HepG2 (cell line): Measurements from ENCODE around the gene GHRH. TPM values are rescaled to one million over a fixed set of nuclear protein-coding genes. Genes with fewer than 3 reads are reported as not detected.
A peak's percentile ranks its signal among the peaks of the same experiment; 100 is the strongest.

Experiments
- BRD4 ChIP-seq: sonication (generic); formaldehyde crosslinking; IDR thresholded peaks from 2 replicates; pipeline ENCODE4 v1.4.0; 2020; ENCODE audit warnings: missing genetic modification reagents
- CHCHD3 ChIP-seq: sonication (generic); formaldehyde crosslinking; IDR thresholded peaks from 2 replicates; pipeline ENCODE4 v1.8.0; 2022; ENCODE audit warnings: mild to moderate bottlenecking, missing genetic modification reagents, moderate library complexity
- GTF3A ChIP-seq: sonication (generic); formaldehyde crosslinking; conservative IDR thresholded peaks from 2 replicates; pipeline ENCODE4 v1.4.0; 2020; ENCODE audit warnings: mild to moderate bottlenecking, missing genetic modification reagents
- HDAC1 ChIP-seq: sonication (generic); formaldehyde crosslinking; IDR thresholded peaks from 2 replicates; pipeline ENCODE4 v1.5.1; 2020; ENCODE audit warnings: mild to moderate bottlenecking, missing genetic modification reagents
- JUNB ChIP-seq: sonication (generic); formaldehyde crosslinking; IDR thresholded peaks from 2 replicates; pipeline ENCODE4 v1.8.0; 2022; ENCODE audit warnings: missing genetic modification reagents, mild to moderate bottlenecking, borderline replicate concordance
- NFKB2 ChIP-seq: sonication (generic); formaldehyde crosslinking; IDR thresholded peaks from 2 replicates; pipeline ENCODE4 v1.4.0; 2020; ENCODE audit warnings: missing genetic modification reagents, borderline replicate concordance
- ZBTB20 ChIP-seq: sonication (generic); formaldehyde crosslinking; IDR thresholded peaks from 2 replicates; pipeline ENCODE4 v1.8.1; 2023; ENCODE audit warnings: missing genetic modification reagents, low read depth, mild to moderate bottlenecking, borderline replicate concordance
- ZMAT3 ChIP-seq: sonication (generic); formaldehyde crosslinking; conservative IDR thresholded peaks from 2 replicates; pipeline ENCODE4 v1.7.0; 2021; ENCODE audit warnings: missing genetic modification reagents
- ZNF205 ChIP-seq: IDR thresholded peaks from 2 replicates; pipeline ENCODE4 v1.6.1; 2018; ENCODE audit warnings: missing biosample characterization, missing genetic modification reagents
- ZNF556 ChIP-seq: sonication (generic); formaldehyde crosslinking; IDR thresholded peaks from 2 replicates; pipeline ENCODE4 v1.4.0; 2020; ENCODE audit warnings: mild to moderate bottlenecking, missing genetic modification reagents, borderline replicate concordance
- ZNF724P ChIP-seq: sonication (generic); formaldehyde crosslinking; IDR thresholded peaks from 2 replicates; pipeline ENCODE4 v1.8.0; 2022; ENCODE audit warnings: missing genetic modification reagents, borderline replicate concordance
- ZNF776 ChIP-seq: sonication (generic); formaldehyde crosslinking; IDR thresholded peaks from 2 replicates; pipeline ENCODE4 v1.4.0; 2020; ENCODE audit warnings: mild to moderate bottlenecking, missing genetic modification reagents
- ZNF780A ChIP-seq: sonication (generic); formaldehyde crosslinking; IDR thresholded peaks from 2 replicates; pipeline ENCODE4 v1.8.0; 2022; ENCODE audit warnings: mild to moderate bottlenecking, missing genetic modification reagents, moderate library complexity
- polyA plus RNA-seq, 8 experiments: library from polyadenylated mRNA; depleted of rRNA in 3 of 8; stranded (reverse) in 7 of 8; unstranded in 1 of 8; fragments of >200 nt; fragmentation: Illumina TruSeq in 4 of 8; extraction: Trizol in 4 of 8; gene quantifications; 2 replicates each; pipeline versions ENCODE4 v1.2.1 to v1.2.3, GENCODE V29; 2011 to 2016; ENCODE audit warnings: low read depth in 4 of 8, missing spikeins in 1 of 8, mixed read lengths in 1 of 8; ENCODE audit not compliant: insufficient read depth in 1 of 8
- total RNA-seq, 5 experiments: library from RNA; depleted of rRNA; stranded (reverse); fragments of >200 nt; fragmentation: Illumina TruSeq; extraction: Trizol; gene quantifications; 2 replicates each; pipeline ENCODE4 v1.2.3, GENCODE V29; 2016; ENCODE audit warnings: low read depth in 1 of 5
- TF ChIP-seq, protein P1 (sequence below): IDR thresholded peaks from 2 replicates; pipeline ENCODE4 v1.6.1; 2016; ENCODE audit warnings: low read depth, missing genetic modification reagents, missing compliant biosample characterization
- TF ChIP-seq, protein P2 (sequence below): sonication (generic); formaldehyde crosslinking; IDR thresholded peaks from 2 replicates; pipeline ENCODE4 v1.4.0; 2020; ENCODE audit warnings: missing genetic modification reagents
- TF ChIP-seq, protein P3 (sequence below): sonication (generic); formaldehyde crosslinking; conservative IDR thresholded peaks from 2 replicates; pipeline ENCODE4 v1.4.0; 2020; ENCODE audit warnings: mild to moderate bottlenecking, missing genetic modification reagents, moderate library complexity
- TF ChIP-seq, protein P4 (sequence below): sonication (generic); formaldehyde crosslinking; IDR thresholded peaks from 2 replicates; pipeline ENCODE4 v1.5.0; 2020; ENCODE audit warnings: missing genetic modification reagents, mild to moderate bottlenecking, borderline replicate concordance

The GHRH gene
- total and polyA plus RNA-seq, 2 of the 13 experiments (the other 11 are each of a cell fraction or from before 2014, with no cell fraction given) = not detected

DNA sequence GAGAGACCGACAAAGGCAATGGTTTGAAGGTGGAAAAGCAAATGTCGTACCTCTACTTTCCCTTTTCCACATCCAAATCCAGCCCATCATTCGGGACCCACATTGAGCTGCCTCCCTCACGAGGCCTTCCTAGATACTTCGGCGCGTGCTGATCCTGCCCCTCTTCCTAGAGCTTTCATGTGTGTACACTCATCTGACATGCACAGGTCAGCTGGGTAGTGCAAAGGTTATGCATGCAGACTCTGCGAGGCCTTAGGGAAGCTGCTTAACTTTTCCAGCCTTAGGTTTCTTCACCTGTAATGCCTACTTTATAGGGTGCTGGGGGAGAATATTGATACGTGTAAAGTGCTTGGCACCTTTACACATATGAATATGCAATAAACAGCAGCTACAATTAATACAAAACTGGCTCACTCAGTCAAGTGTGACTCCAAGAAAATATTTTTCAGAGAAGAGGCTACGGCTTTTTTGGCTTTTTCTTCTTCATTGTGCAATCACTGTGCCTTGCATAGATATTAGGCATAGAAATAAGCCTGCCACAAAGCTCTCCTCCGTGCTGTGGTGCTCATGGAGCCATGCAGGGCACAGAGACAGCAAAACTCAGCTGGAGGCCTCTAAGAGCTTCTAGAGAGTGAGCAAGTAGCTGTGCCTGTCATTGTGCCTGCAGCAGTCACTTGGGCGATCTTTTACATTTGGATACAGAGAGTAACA lies 24.2 kb upstream of the GHRH start (continued):
- TF ChIP-seq ZNF724P (peak; percentile 22; the same call in 1 of the 2 replicates), JUNB (CRISPR knock-in tag) (no peak), BRD4 (CRISPR knock-in tag) (no peak), GTF3A (CRISPR knock-in tag) (no peak), ZNF776 (CRISPR knock-in tag) (no peak), ZNF780A (CRISPR knock-in tag) (0 out of 2 replicates have a peak, but pooled peaks have one; percentile 34), HDAC1 (CRISPR knock-in tag) (peak; percentile 95), ZMAT3 (CRISPR knock-in tag) (peak; percentile 83), ZNF205 (CRISPR knock-in tag) (peak; percentile 81; the same call in 1 of the 2 replicates), NFKB2 (no peak), CHCHD3 (no peak), ZBTB20 (no peak; the same call in 1 of the 2 replicates), ZNF556 (CRISPR knock-in tag) (peak; percentile 45; the same call in 1 of the 2 replicates)
- TF ChIP-seq, protein P1, sequence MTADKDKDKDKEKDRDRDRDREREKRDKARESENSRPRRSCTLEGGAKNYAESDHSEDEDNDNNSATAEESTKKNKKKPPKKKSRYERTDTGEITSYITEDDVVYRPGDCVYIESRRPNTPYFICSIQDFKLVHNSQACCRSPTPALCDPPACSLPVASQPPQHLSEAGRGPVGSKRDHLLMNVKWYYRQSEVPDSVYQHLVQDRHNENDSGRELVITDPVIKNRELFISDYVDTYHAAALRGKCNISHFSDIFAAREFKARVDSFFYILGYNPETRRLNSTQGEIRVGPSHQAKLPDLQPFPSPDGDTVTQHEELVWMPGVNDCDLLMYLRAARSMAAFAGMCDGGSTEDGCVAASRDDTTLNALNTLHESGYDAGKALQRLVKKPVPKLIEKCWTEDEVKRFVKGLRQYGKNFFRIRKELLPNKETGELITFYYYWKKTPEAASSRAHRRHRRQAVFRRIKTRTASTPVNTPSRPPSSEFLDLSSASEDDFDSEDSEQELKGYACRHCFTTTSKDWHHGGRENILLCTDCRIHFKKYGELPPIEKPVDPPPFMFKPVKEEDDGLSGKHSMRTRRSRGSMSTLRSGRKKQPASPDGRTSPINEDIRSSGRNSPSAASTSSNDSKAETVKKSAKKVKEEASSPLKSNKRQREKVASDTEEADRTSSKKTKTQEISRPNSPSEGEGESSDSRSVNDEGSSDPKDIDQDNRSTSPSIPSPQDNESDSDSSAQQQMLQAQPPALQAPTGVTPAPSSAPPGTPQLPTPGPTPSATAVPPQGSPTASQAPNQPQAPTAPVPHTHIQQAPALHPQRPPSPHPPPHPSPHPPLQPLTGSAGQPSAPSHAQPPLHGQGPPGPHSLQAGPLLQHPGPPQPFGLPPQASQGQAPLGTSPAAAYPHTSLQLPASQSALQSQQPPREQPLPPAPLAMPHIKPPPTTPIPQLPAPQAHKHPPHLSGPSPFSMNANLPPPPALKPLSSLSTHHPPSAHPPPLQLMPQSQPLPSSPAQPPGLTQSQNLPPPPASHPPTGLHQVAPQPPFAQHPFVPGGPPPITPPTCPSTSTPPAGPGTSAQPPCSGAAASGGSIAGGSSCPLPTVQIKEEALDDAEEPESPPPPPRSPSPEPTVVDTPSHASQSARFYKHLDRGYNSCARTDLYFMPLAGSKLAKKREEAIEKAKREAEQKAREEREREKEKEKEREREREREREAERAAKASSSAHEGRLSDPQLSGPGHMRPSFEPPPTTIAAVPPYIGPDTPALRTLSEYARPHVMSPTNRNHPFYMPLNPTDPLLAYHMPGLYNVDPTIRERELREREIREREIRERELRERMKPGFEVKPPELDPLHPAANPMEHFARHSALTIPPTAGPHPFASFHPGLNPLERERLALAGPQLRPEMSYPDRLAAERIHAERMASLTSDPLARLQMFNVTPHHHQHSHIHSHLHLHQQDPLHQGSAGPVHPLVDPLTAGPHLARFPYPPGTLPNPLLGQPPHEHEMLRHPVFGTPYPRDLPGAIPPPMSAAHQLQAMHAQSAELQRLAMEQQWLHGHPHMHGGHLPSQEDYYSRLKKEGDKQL (CRISPR knock-in tag) = no peak
- TF ChIP-seq, protein P2, sequence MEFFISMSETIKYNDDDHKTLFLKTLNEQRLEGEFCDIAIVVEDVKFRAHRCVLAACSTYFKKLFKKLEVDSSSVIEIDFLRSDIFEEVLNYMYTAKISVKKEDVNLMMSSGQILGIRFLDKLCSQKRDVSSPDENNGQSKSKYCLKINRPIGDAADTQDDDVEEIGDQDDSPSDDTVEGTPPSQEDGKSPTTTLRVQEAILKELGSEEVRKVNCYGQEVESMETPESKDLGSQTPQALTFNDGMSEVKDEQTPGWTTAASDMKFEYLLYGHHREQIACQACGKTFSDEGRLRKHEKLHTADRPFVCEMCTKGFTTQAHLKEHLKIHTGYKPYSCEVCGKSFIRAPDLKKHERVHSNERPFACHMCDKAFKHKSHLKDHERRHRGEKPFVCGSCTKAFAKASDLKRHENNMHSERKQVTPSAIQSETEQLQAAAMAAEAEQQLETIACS = no peak
- TF ChIP-seq, protein P3, sequence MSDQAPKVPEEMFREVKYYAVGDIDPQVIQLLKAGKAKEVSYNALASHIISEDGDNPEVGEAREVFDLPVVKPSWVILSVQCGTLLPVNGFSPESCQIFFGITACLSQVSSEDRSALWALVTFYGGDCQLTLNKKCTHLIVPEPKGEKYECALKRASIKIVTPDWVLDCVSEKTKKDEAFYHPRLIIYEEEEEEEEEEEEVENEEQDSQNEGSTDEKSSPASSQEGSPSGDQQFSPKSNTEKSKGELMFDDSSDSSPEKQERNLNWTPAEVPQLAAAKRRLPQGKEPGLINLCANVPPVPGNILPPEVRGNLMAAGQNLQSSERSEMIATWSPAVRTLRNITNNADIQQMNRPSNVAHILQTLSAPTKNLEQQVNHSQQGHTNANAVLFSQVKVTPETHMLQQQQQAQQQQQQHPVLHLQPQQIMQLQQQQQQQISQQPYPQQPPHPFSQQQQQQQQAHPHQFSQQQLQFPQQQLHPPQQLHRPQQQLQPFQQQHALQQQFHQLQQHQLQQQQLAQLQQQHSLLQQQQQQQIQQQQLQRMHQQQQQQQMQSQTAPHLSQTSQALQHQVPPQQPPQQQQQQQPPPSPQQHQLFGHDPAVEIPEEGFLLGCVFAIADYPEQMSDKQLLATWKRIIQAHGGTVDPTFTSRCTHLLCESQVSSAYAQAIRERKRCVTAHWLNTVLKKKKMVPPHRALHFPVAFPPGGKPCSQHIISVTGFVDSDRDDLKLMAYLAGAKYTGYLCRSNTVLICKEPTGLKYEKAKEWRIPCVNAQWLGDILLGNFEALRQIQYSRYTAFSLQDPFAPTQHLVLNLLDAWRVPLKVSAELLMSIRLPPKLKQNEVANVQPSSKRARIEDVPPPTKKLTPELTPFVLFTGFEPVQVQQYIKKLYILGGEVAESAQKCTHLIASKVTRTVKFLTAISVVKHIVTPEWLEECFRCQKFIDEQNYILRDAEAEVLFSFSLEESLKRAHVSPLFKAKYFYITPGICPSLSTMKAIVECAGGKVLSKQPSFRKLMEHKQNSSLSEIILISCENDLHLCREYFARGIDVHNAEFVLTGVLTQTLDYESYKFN (CRISPR knock-in tag) = peak; percentile 89
- TF ChIP-seq, protein P4, sequence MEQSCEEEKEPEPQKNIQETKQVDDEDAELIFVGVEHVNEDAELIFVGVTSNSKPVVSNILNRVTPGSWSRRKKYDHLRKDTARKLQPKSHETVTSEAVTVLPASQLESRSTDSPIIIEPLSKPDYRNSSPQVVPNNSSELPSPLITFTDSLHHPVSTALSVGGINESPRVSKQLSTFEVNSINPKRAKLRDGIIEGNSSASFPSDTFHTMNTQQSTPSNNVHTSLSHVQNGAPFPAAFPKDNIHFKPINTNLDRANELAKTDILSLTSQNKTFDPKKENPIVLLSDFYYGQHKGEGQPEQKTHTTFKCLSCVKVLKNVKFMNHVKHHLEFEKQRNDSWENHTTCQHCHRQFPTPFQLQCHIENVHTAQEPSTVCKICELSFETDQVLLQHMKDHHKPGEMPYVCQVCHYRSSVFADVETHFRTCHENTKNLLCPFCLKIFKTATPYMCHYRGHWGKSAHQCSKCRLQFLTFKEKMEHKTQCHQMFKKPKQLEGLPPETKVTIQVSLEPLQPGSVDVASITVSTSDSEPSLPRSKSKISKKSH (CRISPR knock-in tag) = no peak
